NOMO-1 treated with dmso at 0.1 percent for 144 hours (cell line): ENCODE results near the gene ZC3H13.

ENCODE experiments used
- DNase-seq: peaks from one replicate; lab custom pipeline; 2025; ENCODE audit not compliant: unreplicated experiment; lab: John Stamatoyannopoulos, UW

The ZC3H13 gene

GRCh38 chr13:45949161-45949560 is 103.4 kb downstream of the ZC3H13 start:
- no peak for DNase-seq

DNA sequence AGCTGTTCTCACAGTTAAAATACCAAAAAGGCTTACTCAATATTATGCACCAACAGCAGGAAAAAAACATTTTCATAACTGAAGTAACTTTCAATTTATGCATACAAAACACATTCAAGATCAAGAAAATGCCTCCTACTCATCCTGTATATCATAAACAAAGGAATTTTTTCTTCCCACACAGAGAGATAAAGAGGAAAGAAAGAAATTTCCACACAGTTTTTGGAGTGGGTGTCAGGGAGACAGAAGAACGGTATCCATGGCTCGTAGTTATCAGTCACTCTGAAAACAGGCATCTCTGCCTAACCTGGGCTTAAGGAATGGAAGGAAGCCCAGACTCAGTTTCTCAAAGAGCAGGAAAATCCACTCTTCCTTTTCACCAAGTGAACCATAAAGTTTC is 108.6 kb downstream of the ZC3H13 start:
- DNase-seq = no peak

DNA sequence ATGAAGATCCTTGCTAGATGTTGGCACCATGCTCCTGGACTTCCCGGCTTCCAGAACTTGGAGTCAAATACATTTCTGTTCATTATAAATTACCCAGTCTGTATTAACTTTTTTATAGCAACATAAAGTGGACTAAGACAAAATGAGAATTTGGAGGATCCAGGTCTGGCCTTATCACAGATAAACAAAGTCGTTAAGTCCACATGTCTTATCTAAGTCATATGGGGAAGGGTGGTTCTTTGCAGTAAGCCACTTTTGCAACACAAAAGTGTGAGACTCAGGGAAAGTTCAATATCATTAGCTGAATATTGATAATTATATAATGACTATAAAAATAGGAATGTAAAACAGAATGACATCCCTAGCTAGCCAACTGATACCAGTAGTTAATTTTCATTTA is 109.4 kb downstream of the ZC3H13 start:
- DNase-seq = no peak

DNA sequence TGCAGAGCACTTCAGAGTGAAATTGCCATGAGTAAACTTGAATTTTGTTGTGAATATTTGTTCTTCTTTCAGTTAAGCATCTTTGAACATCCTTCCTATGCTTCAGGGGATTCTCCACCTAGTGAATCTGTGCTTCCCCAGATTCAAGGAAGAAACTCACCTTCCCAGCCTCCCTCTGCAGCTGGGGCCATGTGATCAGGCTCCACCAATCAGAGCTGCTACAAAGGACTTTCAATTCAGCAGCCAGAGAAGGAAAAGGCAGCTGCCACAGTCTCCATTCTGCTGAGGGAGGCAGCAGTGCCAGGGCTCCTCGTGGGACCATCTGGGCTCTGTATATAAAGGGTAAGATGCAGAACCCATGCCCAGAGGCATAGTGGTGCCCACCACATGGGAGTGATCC is 111.3 kb downstream of the ZC3H13 start:
- no peak for DNase-seq

GRCh38 chr13:45940061-45940460 is 112.5 kb downstream of the ZC3H13 start:
- DNase-seq = no peak

DNA sequence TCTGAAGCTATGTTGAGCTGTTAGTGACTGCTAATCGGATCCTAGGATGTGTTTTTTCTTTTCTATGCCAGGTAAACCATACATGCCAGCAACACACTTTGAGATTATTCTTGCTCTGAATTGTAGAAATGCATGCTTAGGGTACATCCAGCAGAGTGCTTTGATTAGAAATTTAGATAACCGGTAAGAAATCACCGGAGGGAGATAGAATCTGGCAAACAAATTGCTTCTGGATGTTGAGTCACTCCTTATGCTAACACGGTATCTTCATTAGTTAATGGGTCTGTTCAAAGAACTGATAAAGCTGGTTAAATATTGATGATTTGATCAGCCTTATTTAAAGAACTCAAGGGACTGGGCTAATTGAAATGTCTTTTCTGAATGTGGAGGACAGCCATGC is 115.9 kb downstream of the ZC3H13 start:
- DNase-seq = no peak

GRCh38 chr13:45934283-45934682 is 118.3 kb downstream of the ZC3H13 start:
- DNase-seq = no peak

GRCh38 chr13:45933203-45933908 is 119.2 kb downstream of the ZC3H13 start:
- no peak for DNase-seq

- DNase-seq = peak; percentile 73
These were observed 119.9 kb downstream of the ZC3H13 start for GRCh38 chr13:45932676-45933075.

DNA sequence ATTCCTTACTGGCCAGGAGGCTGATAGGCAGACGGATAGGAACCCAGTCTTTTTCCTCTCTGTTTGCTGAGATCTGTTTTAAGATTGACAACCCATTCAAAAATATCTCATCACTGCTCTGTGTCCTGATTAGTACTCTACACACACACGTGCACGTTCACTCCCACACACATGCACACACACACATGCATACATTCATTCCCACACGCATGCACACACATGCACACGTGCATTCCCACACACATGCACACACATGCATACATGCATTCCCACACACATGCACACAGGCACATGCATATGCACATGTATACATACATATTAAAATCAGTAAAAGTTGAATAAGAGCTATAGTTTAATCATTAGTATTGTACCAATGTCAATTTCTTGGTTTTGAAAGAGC is 120.4 kb downstream of the ZC3H13 start:
- no peak for DNase-seq

GRCh38 chr13:45931211-45931610 is 121.3 kb downstream of the ZC3H13 start:
- no peak for DNase-seq

- no peak for DNase-seq
These were observed 122.4 kb downstream of the ZC3H13 start for GRCh38 chr13:45930177-45930576.

- no peak for DNase-seq
These were observed 123.7 kb downstream of the ZC3H13 start for GRCh38 chr13:45928843-45929242.

DNA sequence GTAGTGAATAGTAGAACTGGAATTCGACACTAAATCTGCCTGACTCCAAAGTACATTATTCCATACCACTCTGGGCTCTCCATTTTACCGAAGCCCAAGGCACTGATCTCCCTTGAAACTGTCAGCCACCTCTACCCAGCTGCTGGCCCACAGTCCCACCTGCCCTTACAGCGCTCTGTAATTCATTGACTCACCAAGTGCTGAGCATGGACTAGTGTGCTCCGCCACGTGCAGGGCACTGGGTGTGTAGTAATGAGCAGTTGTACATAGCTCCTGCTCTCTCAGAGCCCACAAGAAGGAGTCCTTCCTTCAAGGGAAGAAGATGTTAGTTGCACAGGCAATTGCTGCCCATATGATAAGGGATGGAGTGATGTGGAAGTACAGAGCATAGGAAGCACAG is 124.4 kb downstream of the ZC3H13 start:
- DNase-seq = no peak

DNA sequence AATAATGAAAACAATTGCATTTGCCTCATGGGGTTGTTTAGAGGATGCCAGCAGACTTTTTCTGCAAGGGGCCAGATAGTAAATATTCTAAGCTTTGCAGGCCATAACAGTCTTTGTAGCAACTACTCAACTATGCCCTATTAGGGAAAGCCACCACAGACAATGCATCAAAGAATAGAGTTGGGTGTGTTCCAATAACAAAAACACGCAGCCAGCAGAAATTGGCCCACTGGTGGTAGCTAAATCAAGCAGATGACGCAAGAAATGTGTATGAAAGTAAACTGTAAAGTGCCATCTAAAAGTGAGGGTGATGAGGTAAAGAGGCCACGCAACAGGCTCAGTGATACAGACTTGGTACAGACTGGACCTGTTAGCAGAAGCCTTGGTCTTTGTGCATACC is 125.8 kb downstream of the ZC3H13 start:
- no peak for DNase-seq

- no peak for DNase-seq
These were observed 127.4 kb downstream of the ZC3H13 start for GRCh38 chr13:45925151-45925550.

DNA sequence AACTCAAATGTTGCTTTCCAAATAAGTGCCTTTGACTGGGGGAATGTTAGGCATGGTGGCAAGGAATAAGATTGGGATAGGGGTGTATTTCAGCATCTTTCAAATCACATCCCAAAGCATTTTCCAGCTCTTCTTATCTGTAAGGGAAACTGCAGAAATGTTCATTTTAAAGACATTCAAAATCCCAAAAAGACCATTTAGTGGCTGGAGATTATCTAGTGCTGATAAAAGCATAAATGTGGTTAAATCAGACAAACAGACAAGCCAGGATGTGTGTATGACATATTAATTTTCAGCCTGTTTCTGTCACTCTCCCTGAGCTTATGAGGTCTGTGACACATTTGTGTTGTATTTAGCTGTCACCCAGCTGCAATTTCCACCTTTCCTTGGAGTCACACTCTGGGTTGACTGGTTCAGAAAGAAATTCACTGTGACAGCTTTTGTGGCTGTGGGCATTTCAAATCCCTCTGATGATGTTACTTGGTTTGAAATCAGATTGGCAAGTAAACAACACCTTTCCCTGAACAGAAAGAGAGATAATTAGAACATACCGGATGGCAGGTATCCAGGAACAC is 131.3 kb downstream of the ZC3H13 start:
- no peak for DNase-seq

- no peak for DNase-seq
These were observed 133.9 kb downstream of the ZC3H13 start for GRCh38 chr13:45918597-45918996.

DNA sequence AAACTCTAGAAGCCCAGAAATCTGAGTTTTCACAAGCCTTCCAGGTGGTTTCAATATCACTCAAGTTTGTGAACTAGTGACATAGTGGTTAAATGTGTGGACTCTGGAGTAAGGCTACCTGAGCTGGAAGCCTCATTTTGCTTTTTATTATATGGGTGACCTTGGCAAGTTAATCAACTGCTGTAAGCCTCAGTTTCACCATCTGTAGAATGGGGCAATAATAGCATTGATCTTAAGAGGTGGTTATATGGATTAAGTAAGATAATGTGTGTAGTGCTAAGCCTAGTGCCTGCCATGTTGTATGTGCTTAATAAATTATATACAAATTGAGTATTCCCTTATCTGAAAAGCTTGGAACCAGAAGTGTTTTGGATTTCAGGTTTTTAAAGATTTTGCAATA is 135.5 kb downstream of the ZC3H13 start:
- DNase-seq = no peak

GRCh38 chr13:45915686-45916439 is 136.7 kb downstream of the ZC3H13 start:
- no peak for DNase-seq

DNA sequence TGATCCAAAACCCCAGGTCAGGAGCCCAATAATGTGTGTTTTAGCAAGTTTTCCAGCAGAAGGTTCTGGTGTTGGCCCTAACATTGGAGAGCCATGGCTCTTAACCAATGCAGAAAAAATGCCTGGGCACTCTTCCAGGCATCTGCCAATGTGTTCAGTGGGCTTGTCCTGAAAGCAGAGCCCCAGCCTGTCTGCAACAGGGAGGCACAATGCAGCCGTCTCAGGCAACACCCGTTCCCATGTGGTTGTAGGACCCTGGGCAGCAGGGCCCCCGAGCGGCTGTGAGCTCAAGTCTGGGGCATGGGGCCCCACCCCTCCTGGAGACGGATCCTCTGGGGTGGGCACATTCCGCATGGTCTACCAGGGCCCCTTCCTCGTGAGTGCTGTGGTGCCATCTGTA is 142.9 kb downstream of the ZC3H13 start:
- no peak for DNase-seq

DNA sequence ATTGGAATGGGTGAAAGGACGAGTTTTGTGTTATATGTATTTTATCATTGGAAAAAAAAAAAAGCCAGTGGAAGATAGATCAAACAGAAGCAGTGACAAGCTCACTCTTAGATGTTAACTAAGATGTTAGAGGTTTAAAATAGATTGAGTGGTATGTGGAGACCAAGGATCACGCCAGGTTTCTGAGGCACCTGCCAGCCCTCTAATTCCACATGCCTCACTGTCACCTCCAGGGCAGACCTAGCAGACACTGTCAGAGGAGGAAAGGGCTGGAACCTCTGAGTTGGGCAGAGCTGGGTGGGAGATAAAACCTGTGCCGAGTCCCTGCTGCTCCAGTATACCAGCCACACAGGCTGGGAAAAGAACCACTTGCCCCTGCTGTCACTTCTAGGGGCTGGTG is 143.5 kb downstream of the ZC3H13 start:
- no peak for DNase-seq
